Endothelial cell of umbilical vein (primary cell): Measurements from ENCODE around the gene ZNF793. TPM values are rescaled to one million over a fixed set of nuclear protein-coding genes. Genes with fewer than 3 reads are reported as not detected.

Experiments used
- BruUV-seq: library from RNA; stranded (reverse); fragments of 400-500 nt; replicated peaks from 2 replicates; lab custom pipeline; 2021; lab: Mats Ljungman, UMichigan
- CTCF ChIA-PET: fragments of 300-600, 350-600 bp; sonication (Branson Sonifier 250); formaldehyde crosslinking; loops from one replicate; lab custom pipeline; 2021; ENCODE audit warnings: antibody characterized with exemption, inconsistent platforms; lab: Charles Lee
- POLR2A ChIA-PET: fragments of 300-600, 350-600 bp; sonication (Branson Sonifier 250); formaldehyde crosslinking; loops from one replicate; lab custom pipeline; 2021; ENCODE audit warnings: antibody characterized with exemption, inconsistent platforms; lab: Charles Lee
- DNase-seq: peaks from one replicate; pipeline ENCODE4 v3.0.0-alpha.2; 2011; ENCODE audit warnings: low read depth, low spot score
- FAIRE-seq: peaks from 2 replicates; lab custom pipeline; 2011; peaks lifted over from hg19 to GRCh38; lab: Jason Lieb, UNC
- H2AFZ ChIP-seq: 2 replicates; pipeline ENCODE4 v1.6.0; 2012; ENCODE audit warnings: low read depth, low read length, control low read depth, inconsistent platforms
- H3K27ac ChIP-seq: 2 replicates; pipeline ENCODE4 v1.5.1; 2011; ENCODE audit warnings: low read depth, mild to moderate bottlenecking, control low read depth, low read length, moderate library complexity; ENCODE audit not compliant: insufficient read depth
- H3K27me3 ChIP-seq, 2 experiments: 2 replicates each; pipeline versions ENCODE4 v1.6.0 to v1.6.1; 2011; ENCODE audit warnings: low read length in 2 of 2, mixed read lengths in 1 of 2; ENCODE audit not compliant: control insufficient read depth in 2 of 2, insufficient read depth in 2 of 2
- H3K36me3 ChIP-seq, 2 experiments: 2 replicates in 1 of 2; 3 replicates in 1 of 2; pipeline ENCODE4 v1.5.1; 2011; ENCODE audit warnings: low read length in 2 of 2, mild to moderate bottlenecking in 1 of 2, moderate library complexity in 1 of 2; ENCODE audit not compliant: control insufficient read depth in 2 of 2, insufficient read depth in 2 of 2; ENCODE audit errors: extremely low read depth in 1 of 2
- H3K4me1 ChIP-seq: 3 replicates; pipeline ENCODE4 v1.5.1; 2011; ENCODE audit warnings: mild to moderate bottlenecking, low read length; ENCODE audit not compliant: control insufficient read depth, insufficient read depth; ENCODE audit errors: extremely low read depth
- H3K4me2 ChIP-seq: 2 replicates; pipeline ENCODE4 v1.6.1; 2011; ENCODE audit warnings: low read length, control low read depth, mixed read lengths; ENCODE audit not compliant: insufficient read depth
- H3K4me3 ChIP-seq, 3 experiments: fragments of 200-600 bp in 1 of 3; sonication (generic), shearing (Covaris generic) in 1 of 3; replicated peaks in 1 of 3; 2 replicates each; pipeline ENCODE4 v1.5.1; 2011 to 2016; ENCODE audit warnings: control low read depth in 3 of 3, low read length in 3 of 3, mild to moderate bottlenecking in 2 of 3, inconsistent platforms in 1 of 3, low read depth in 1 of 3, moderate library complexity in 1 of 3; ENCODE audit not compliant: insufficient read depth in 1 of 3
- H3K79me2 ChIP-seq: 2 replicates; pipeline ENCODE4 v1.6.0; 2012; ENCODE audit warnings: low read length, inconsistent platforms; ENCODE audit not compliant: control insufficient read depth, insufficient read depth
- H3K9ac ChIP-seq: replicated peaks from 2 replicates; pipeline ENCODE3; 2011; ENCODE audit warnings: low read length, control low read depth; ENCODE audit not compliant: insufficient read depth; ENCODE audit errors: extremely low read depth
- H3K9me1 ChIP-seq: replicated peaks from 3 replicates; pipeline ENCODE4 v1.6.0; 2011; ENCODE audit warnings: mild to moderate bottlenecking, low read length; ENCODE audit not compliant: control insufficient read depth, insufficient read depth; ENCODE audit errors: extremely low read depth
- H3K9me3 ChIP-seq: replicated peaks from 2 replicates; pipeline ENCODE4 v1.5.1; 2012; ENCODE audit warnings: low read length, inconsistent platforms; ENCODE audit not compliant: control insufficient read depth, insufficient read depth
- H4K20me1 ChIP-seq: replicated peaks from 2 replicates; pipeline ENCODE3; 2011; ENCODE audit warnings: mild to moderate bottlenecking, low read length; ENCODE audit not compliant: control insufficient read depth, insufficient read depth; ENCODE audit errors: extremely low read depth
- EZH2 ChIP-seq: IDR thresholded peaks from 2 replicates; pipeline ENCODE4 v1.6.1; 2012; ENCODE audit warnings: borderline replicate concordance, low read depth, mild to moderate bottlenecking, moderate library complexity, low read length, inconsistent platforms; ENCODE audit not compliant: severe bottlenecking
- FOS ChIP-seq: IDR thresholded peaks from 2 replicates; pipeline ENCODE4 v1.6.1; 2011; ENCODE audit warnings: mild to moderate bottlenecking, low read length, moderate library complexity, borderline replicate concordance; ENCODE audit not compliant: insufficient read depth
- GATA2 ChIP-seq: IDR thresholded peaks from 2 replicates; pipeline ENCODE4 v1.7.0; 2011; ENCODE audit warnings: low read depth, mild to moderate bottlenecking, moderate library complexity, mixed read lengths, low read length; ENCODE audit not compliant: insufficient read length, insufficient read depth
- JUN ChIP-seq: IDR thresholded peaks from 2 replicates; pipeline ENCODE4 v1.6.1; 2011; ENCODE audit warnings: borderline replicate concordance, low read depth; ENCODE audit not compliant: insufficient read length, insufficient read depth
- MYC ChIP-seq: IDR thresholded peaks from one replicate; pipeline ENCODE4 v1.6.1; 2011; ENCODE audit warnings: mild to moderate bottlenecking, low read depth, low read length
- POLR2A ChIP-seq: IDR thresholded peaks from 2 replicates; pipeline ENCODE4 v1.6.1; 2012; ENCODE audit warnings: low read depth, mild to moderate bottlenecking, control low read depth, low read length
- POLR2AphosphoS5 ChIP-seq: IDR thresholded peaks from 2 replicates; pipeline ENCODE4 v1.6.1; 2012; ENCODE audit warnings: low read depth, mild to moderate bottlenecking, control low read depth, low read length, moderate library complexity; ENCODE audit not compliant: insufficient read depth
- dilution Hi-C: fragments of 300-500 bp; cut with MboI; formaldehyde crosslinking; loops from one replicate; pipeline ENCODE4 v1.15.0; 2019; ENCODE audit warnings: low sequenced_read_pairs; ENCODE audit not compliant: extremely low pct_ligation_motif_present
- intact Hi-C: fragments of 100-400 bp; cut with micrococcal nuclease; formaldehyde crosslinking; loops from one replicate; pipeline ENCODE4 v1.10.0; 2022
- polyA plus RNA-seq, 4 experiments: library from polyadenylated mRNA; depleted of rRNA in 3 of 4; stranded (reverse) in 3 of 4; unstranded in 1 of 4; fragments of >200 nt; gene quantifications; 2 replicates each; pipeline versions ENCODE4 v1.2.1 to v1.2.3, GENCODE V29; 2011 to 2012; ENCODE audit warnings: missing spikeins in 1 of 4
- total RNA-seq: library from RNA; stranded (reverse); gene quantifications from 2 replicates; pipeline ENCODE4 v1.2.3, GENCODE V29; 2021
- TF ChIP-seq, protein P1 (sequence below), 2 donors: IDR thresholded peaks; 1 replicate in 1 of 2; 2 replicates in 1 of 2; pipeline ENCODE4 v1.5.1; 2011; ENCODE audit warnings: low read length in 2 of 2, mild to moderate bottlenecking in 2 of 2, moderate library complexity in 2 of 2, control low read depth in 1 of 2, inconsistent platforms in 1 of 2, low read depth in 1 of 2; ENCODE audit not compliant: insufficient read depth in 1 of 2; ENCODE audit errors: extremely low read depth in 1 of 2
- TF ChIP-seq, protein P2 (sequence below): IDR thresholded peaks from 2 replicates; pipeline ENCODE4 v1.6.1; 2011; ENCODE audit not compliant: insufficient read depth, insufficient read length

The ZNF793 gene
- total and polyA plus RNA-seq, 2 donors (not counting 3 experiments of a cell fraction or from before 2014, with no cell fraction given) = 0.37 to 3.8 TPM

DNA sequence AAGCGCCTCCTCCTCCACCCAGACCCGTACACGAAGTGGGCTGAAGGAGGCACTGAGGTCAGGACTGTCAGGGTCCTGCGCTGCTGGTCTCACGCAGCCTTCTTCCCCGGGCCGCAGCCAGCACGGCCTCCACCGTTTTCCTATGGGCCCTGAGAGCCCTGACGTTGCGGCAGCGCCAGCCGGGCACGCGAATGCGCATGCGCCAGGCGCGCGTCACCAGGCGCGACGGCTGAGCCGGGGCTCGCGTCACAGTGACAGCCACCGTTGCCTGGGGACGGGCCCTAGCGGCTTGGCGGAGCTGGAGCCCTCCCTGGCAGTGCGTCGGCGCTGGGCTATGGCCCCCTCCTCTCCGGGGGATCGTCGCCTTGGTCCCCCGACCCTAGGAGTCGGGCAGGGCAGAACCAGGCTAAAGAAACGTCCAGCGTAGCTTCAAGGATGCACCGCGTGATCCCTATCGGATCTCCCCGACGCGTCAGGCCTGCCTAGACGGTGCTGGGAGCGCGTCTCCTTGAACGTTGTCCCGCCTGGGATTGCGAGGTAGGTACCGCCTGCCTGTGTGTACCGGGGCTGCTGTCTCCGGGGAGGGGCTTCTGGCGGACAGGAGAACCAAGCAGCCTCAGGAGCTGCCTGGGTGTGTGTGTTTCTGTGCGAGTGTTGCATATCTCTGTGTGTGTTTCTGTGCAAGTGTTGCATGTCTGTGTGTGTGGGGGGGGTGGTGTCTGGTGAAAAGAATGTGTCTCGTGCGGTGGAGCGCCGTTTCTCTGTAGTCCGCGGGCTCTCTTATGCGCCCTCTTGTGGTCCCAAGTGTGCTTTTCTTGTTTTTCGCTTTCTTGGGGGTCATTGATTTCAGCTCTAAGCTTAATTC is 44.6 kb downstream of the ZNF793 start:
- FAIRE-seq = no peak
- DNase-seq = peak; percentile 57
- POLR2A ChIA-PET = no interaction called here
- H3K27ac ChIP-seq = peak overlapping the region; percentile 61
- H4K20me1 ChIP-seq = no peaks in the 10 kb centered on the region
- no peaks in the 10 kb centered on the region for H3K27me3 ChIP-seq
- BruUV-seq = TSS peak; percentile 31
- H3K4me3 ChIP-seq = peak overlapping the region; percentile 28 to 74 (median 64)
- peak overlapping the region; percentile 47 for H3K4me2 ChIP-seq
- peak overlapping the region; percentile 100 for H2AFZ ChIP-seq
- dilution Hi-C loops = no loop called here
- CTCF ChIA-PET = interaction anchor here (0.9 to 1.4 kb wide), 7 partner anchors 9 to 1173 kb away, joined by 3 to 5 read pairs (median 3); partner anchors contain the start of genes ZNF420, ZNF540, ZNF570 and ZNF571
- no peaks in the 10 kb centered on the region for H3K36me3 ChIP-seq
- H3K9me3 ChIP-seq = peaks cover 2% of the 10 kb centered on the region
- H3K9me1 ChIP-seq = no peaks in the 10 kb centered on the region
- H3K79me2 ChIP-seq = no peaks in the 10 kb centered on the region
- no peak for TF ChIP-seq JUN
- TF ChIP-seq, protein P1, sequence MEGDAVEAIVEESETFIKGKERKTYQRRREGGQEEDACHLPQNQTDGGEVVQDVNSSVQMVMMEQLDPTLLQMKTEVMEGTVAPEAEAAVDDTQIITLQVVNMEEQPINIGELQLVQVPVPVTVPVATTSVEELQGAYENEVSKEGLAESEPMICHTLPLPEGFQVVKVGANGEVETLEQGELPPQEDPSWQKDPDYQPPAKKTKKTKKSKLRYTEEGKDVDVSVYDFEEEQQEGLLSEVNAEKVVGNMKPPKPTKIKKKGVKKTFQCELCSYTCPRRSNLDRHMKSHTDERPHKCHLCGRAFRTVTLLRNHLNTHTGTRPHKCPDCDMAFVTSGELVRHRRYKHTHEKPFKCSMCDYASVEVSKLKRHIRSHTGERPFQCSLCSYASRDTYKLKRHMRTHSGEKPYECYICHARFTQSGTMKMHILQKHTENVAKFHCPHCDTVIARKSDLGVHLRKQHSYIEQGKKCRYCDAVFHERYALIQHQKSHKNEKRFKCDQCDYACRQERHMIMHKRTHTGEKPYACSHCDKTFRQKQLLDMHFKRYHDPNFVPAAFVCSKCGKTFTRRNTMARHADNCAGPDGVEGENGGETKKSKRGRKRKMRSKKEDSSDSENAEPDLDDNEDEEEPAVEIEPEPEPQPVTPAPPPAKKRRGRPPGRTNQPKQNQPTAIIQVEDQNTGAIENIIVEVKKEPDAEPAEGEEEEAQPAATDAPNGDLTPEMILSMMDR (IDR thresholded peaks at IDR 0.05; ENCODE audit: extremely low read depth in 1 of 2, insufficient read depth in 1 of 2, low read depth in 1 of 2, low read length in 2 of 2) = peak; percentile 56 to 57
- peak overlapping the region; percentile 66 for H3K9ac ChIP-seq
- H3K4me1 ChIP-seq = no peaks in the 10 kb centered on the region
- intact Hi-C loops = loop anchor here (1.0 to 2.0 kb wide), 3 partner anchors 43 to 473 kb away; partner anchors contain the start of genes ZNF420, ZNF540, ZNF570 and ZNF571

DNA sequence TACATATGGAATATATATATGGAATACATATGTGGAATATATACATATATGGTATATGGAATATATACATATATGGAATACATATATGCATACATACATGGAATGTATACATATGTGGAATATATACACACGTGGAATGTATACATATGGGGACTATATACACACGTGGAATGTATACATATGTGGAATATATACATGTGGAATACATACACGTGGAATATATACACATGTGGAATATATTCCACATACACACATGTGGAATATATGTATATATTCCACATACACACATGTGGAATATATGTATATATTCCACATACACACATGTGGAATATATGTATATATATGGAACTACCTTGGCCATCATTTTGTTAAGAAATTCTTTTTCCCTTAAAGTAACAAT is 56.8 kb downstream of the ZNF793 start:
- dilution Hi-C loops = no loop called here
- H3K27me3 ChIP-seq = no peaks in the 10 kb centered on the region
- H4K20me1 ChIP-seq = no peaks in the 10 kb centered on the region
- no peak overlapping the region for H3K9ac ChIP-seq
- BruUV-seq = no TSS peak
- intact Hi-C loops = no loop called here
- CTCF ChIA-PET = no interaction called here
- H2AFZ ChIP-seq = no peak overlapping the region
- no peaks in the 10 kb centered on the region for H3K4me1 ChIP-seq
- H3K79me2 ChIP-seq = no peaks in the 10 kb centered on the region
- no peak overlapping the region for H3K4me3 ChIP-seq
- no peak overlapping the region for H3K4me2 ChIP-seq
- POLR2A ChIA-PET = no interaction called here
- peaks cover 26% of the 10 kb centered on the region for H3K9me3 ChIP-seq
- FAIRE-seq (no peak), DNase-seq (no peak)
- TF ChIP-seq, protein P1 (IDR thresholded peaks at IDR 0.05; ENCODE audit: extremely low read depth in 1 of 2, insufficient read depth in 1 of 2, low read depth in 1 of 2, low read length in 2 of 2) = no peak
- TF ChIP-seq FOS (no peak), POLR2AphosphoS5 (no peak), GATA2 (no peak), MYC (no peak), JUN (no peak), POLR2A (no peak), EZH2 (no peak)
- TF ChIP-seq, protein P2, sequence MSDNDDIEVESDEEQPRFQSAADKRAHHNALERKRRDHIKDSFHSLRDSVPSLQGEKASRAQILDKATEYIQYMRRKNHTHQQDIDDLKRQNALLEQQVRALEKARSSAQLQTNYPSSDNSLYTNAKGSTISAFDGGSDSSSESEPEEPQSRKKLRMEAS = no peak
- no peaks in the 10 kb centered on the region for H3K36me3 ChIP-seq
- no peak overlapping the region for H3K27ac ChIP-seq
- H3K9me1 ChIP-seq = no peaks in the 10 kb centered on the region
